Measurements from ENCODE around the gene ABHD14A. TPM values are rescaled to one million over a fixed set of nuclear protein-coding genes. Genes with fewer than 3 reads are reported as not detected.

Gene ABHD14A
- total and polyA plus RNA-seq, 2 of the 13 experiments (the other 11 are each of a cell fraction or from before 2014, with no cell fraction given): 29.5 to 46.9 TPM

DNA sequence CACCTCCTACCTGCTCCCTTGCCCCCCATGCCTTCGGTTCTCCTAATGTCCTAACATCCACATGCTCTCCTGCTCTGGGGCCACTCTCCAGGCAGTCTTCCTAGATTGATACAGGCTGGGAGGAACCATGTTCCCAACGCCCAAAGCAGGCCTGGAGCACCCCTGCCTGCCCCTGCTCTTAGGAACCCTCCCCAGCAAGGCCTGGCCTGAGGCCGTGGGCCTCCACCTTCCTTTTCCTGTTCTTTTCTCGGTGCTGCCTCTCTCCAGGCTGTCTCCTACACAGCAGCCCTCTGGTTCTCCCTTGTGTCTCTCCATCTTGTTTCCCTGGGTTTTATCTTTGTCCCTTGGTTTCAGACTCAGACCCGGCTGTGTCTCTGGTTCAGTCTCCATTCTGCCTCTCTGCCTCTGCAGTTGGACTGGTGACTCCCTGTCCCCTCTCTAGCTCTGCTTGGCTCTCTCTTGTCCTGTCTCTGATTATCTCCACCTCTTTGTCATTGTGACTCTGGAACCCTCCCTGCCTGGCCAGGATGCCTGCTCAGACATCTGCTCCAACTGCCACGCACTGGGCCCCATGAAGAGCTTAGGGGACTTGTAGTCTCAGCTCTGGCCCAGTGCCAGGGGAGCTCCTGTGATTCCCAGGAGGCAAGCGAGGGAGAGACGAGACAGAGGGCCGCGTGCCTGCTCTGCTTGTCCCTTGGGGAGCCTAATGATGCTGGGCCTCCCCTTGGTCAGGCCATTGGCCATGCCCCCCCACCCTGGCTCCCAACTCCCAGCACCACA lies 46.8 kb downstream of the ABHD14A start (continued):
- TF ChIP-seq, protein P1, sequence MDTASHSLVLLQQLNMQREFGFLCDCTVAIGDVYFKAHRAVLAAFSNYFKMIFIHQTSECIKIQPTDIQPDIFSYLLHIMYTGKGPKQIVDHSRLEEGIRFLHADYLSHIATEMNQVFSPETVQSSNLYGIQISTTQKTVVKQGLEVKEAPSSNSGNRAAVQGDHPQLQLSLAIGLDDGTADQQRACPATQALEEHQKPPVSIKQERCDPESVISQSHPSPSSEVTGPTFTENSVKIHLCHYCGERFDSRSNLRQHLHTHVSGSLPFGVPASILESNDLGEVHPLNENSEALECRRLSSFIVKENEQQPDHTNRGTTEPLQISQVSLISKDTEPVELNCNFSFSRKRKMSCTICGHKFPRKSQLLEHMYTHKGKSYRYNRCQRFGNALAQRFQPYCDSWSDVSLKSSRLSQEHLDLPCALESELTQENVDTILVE (CRISPR knock-in tag; IDR thresholded peaks at IDR 0.05): no peak
- TF ChIP-seq, protein P2, sequence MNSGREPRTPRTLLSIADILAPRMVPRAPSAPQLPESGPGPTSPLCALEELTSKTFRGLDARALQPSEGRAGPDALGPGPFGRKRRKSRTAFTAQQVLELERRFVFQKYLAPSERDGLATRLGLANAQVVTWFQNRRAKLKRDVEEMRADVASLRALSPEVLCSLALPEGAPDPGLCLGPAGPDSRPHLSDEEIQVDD (CRISPR knock-in tag; IDR thresholded peaks at IDR 0.05; ENCODE audit: borderline replicate concordance): no peak
- TF ChIP-seq ZNF235 (CRISPR knock-in tag; IDR thresholded peaks at IDR 0.05; ENCODE audit: borderline replicate concordance): no peak

DNA sequence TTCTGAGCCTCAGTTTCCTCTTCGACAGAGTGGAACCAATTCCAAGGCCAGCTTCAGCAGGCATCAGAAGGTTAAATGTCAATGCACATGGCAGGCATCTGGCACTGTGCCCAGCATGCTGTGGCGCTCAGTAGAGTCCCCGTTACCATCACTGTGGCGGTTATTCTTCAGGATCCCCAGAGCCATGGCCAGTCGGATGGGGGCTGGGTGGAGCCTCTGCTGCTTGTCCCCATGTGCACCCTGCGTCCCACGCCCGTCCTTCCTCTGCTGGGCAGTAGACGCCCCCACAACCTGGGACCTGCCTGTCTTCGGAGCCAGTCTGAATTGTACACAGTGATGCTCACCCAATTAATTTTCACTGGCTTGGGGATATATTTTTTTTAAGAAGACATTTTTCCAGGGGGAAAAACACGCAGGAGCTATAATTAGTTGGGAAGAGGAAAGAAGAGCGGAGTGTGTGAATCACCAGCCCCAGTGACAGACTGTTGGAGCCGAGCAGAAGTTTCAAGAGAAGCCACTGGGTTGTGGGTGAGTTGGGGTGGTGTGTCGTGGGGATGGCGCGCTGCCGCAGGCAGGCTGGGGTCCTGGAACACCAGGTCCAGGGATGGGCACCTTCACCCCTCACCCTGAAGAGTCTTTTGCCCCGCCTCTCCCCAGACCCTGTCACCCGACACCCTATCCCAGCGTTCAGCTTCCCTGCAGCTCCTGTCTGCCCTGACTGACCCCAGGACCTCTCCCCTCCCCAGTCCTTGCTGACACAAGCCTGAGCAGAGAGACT lies 47.6 kb downstream of the ABHD14A start:
- ChIA-PET POLR2A (no interaction called here), CTCF (ENCODE audit: low intra/inter-chr PET ratio, low total read pairs) (no interaction called here)

More for the DNA sequence above, 47.6 kb downstream of the ABHD14A start:
- H3K79me2 ChIP-seq (ENCODE audit: insufficient read depth, low read length): no peaks in the 10 kb centered on the region
- peaks cover 0 to 61% of the 10 kb centered on the region in 2 experiments; a peak in 4 of 5 replicates for H3K27me3 ChIP-seq (ENCODE audit: control insufficient read depth in 1 of 2, insufficient read depth in 2 of 2, low read length in 2 of 2)
- H2AFZ ChIP-seq (ENCODE audit: low read length): no peak overlapping the region
- in situ Hi-C loops (cut with HindIII; ENCODE audit: extremely low pct_ligation_motif_present, low pct_unique_long_range_greater_than_20kb) (no loop called here), intact Hi-C loops (cut with micrococcal nuclease; ENCODE audit: unreplicated experiment) (no loop called here)
- H3K9ac ChIP-seq (ENCODE audit: insufficient read depth, low read depth, low read length): no peak overlapping the region
- no TSS peak for BruUV-seq (replicated peaks)
- no peak for FAIRE-seq
- no peak overlapping the region for H3K4me2 ChIP-seq (ENCODE audit: low read depth, low read length)
- no peak overlapping the region for H3K4me3 ChIP-seq (replicated peaks in 1 of 3; ENCODE audit: insufficient read depth in 1 of 3, low read depth in 2 of 3, low read length in 3 of 3)
- TF ChIP-seq ZNF782 (CRISPR knock-in tag; IDR thresholded peaks at IDR 0.05; ENCODE audit: borderline replicate concordance): no peak
- no peak for TF ChIP-seq MEF2D (CRISPR knock-in tag; IDR thresholded peaks at IDR 0.05)
- TF ChIP-seq, protein P3, sequence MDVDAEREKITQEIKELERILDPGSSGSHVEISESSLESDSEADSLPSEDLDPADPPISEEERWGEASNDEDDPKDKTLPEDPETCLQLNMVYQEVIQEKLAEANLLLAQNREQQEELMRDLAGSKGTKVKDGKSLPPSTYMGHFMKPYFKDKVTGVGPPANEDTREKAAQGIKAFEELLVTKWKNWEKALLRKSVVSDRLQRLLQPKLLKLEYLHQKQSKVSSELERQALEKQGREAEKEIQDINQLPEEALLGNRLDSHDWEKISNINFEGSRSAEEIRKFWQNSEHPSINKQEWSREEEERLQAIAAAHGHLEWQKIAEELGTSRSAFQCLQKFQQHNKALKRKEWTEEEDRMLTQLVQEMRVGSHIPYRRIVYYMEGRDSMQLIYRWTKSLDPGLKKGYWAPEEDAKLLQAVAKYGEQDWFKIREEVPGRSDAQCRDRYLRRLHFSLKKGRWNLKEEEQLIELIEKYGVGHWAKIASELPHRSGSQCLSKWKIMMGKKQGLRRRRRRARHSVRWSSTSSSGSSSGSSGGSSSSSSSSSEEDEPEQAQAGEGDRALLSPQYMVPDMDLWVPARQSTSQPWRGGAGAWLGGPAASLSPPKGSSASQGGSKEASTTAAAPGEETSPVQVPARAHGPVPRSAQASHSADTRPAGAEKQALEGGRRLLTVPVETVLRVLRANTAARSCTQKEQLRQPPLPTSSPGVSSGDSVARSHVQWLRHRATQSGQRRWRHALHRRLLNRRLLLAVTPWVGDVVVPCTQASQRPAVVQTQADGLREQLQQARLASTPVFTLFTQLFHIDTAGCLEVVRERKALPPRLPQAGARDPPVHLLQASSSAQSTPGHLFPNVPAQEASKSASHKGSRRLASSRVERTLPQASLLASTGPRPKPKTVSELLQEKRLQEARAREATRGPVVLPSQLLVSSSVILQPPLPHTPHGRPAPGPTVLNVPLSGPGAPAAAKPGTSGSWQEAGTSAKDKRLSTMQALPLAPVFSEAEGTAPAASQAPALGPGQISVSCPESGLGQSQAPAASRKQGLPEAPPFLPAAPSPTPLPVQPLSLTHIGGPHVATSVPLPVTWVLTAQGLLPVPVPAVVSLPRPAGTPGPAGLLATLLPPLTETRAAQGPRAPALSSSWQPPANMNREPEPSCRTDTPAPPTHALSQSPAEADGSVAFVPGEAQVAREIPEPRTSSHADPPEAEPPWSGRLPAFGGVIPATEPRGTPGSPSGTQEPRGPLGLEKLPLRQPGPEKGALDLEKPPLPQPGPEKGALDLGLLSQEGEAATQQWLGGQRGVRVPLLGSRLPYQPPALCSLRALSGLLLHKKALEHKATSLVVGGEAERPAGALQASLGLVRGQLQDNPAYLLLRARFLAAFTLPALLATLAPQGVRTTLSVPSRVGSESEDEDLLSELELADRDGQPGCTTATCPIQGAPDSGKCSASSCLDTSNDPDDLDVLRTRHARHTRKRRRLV (CRISPR knock-in tag; IDR thresholded peaks at IDR 0.05): no peak
- no peaks in the 10 kb centered on the region for H3K9me3 ChIP-seq (ENCODE audit: low read length)
- DNase-seq (ENCODE audit: low spot score): no peak
- no peak overlapping the region for H3K27ac ChIP-seq (ENCODE audit: extremely low read length, insufficient read depth, low read length)
- H3K36me3 ChIP-seq (replicated peaks in 1 of 2; ENCODE audit: control insufficient read depth in 1 of 2, insufficient read depth in 2 of 2, low read length in 2 of 2): no peaks in the 10 kb centered on the region
- ATAC-seq: no peak
- 38% methylated on average over 11 of the region's 20 CpGs for WGBS (ENCODE audit: low lambda C conversion rate)
- no peaks in the 10 kb centered on the region for H4K20me1 ChIP-seq (ENCODE audit: insufficient read depth, low read length)
- H3K4me1 ChIP-seq (ENCODE audit: insufficient read depth, low read length): peaks cover 60% of the 10 kb centered on the region

All from HepG2 (cell line).